AG08395 (cell line): ENCODE results near the gene OR8D1.

Experiments
- DNase-seq: peaks from one replicate; pipeline ENCODE4 v3.0.0; 2012; ENCODE audit warnings: mixed read lengths, low spot score

OR8D1 gene

GRCh38 chr11:124313849-124314248 is at the start of gene OR8D1:
TSS of gene OR8D1 (minus strand) at chr11:124313949. CDS start at chr11:124310766, 3,183 bp downstream.
- DNase-seq: no peak

GRCh38 chr11:124359566-124359965 is 45.8 kb upstream of the OR8D1 start:
- DNase-seq: no peak

GRCh38 chr11:124346311-124346955 is 32.7 kb upstream of the OR8D1 start:
- DNase-seq: no peak

- DNase-seq: no peak
Measured at GRCh38 chr11:124344346-124344745, 30.6 kb upstream of the OR8D1 start.

- no peak for DNase-seq
Measured at GRCh38 chr11:124340142-124340447, 26.3 kb upstream of the OR8D1 start.

GRCh38 chr11:124339396-124340141 is 25.8 kb upstream of the OR8D1 start:
- no peak for DNase-seq

- DNase-seq: no peak
Measured at GRCh38 chr11:124331873-124332272, 18.1 kb upstream of the OR8D1 start.

- DNase-seq: no peak
Measured at GRCh38 chr11:124329787-124330478, 16.2 kb upstream of the OR8D1 start.

GRCh38 chr11:124327775-124328174 is 14.0 kb upstream of the OR8D1 start:
- no peak for DNase-seq

GRCh38 chr11:124322356-124322755 is 8.6 kb upstream of the OR8D1 start:
- no peak for DNase-seq

GRCh38 chr11:124320097-124320496 is 6.3 kb upstream of the OR8D1 start, which contains the start of gene OR8D2:
TSS of gene OR8D2 (minus strand) at chr11:124320197. CDS start at chr11:124320197, 0 bp downstream.
- DNase-seq: no peak

- no peak for DNase-seq
Measured at GRCh38 chr11:124315052-124315451, 1.3 kb upstream of the OR8D1 start.

- no peak for DNase-seq
Measured at GRCh38 chr11:124313131-124313530, 618 bp downstream of the OR8D1 start.

GRCh38 chr11:124311670-124312069 is 2.1 kb downstream of the OR8D1 start:
- no peak for DNase-seq

- DNase-seq: no peak
Measured at GRCh38 chr11:124311269-124311668, 2.5 kb downstream of the OR8D1 start.

- no peak for DNase-seq
Measured at GRCh38 chr11:124310721-124311120, 3.0 kb downstream of the OR8D1 start.

- no peak for DNase-seq
Measured at GRCh38 chr11:124307093-124307492, 6.7 kb downstream of the OR8D1 start.

- no peak for DNase-seq
Measured at GRCh38 chr11:124302347-124303125, 11.2 kb downstream of the OR8D1 start.

- no peak for DNase-seq
Measured at GRCh38 chr11:124301548-124301947, 12.2 kb downstream of the OR8D1 start.

GRCh38 chr11:124297921-124298320 is 15.8 kb downstream of the OR8D1 start:
- DNase-seq: peak; percentile 24

- DNase-seq: no peak
Measured at GRCh38 chr11:124296016-124296415, 17.7 kb downstream of the OR8D1 start.

- no peak for DNase-seq
Measured at GRCh38 chr11:124294687-124295086, 19.1 kb downstream of the OR8D1 start.
